DMS 273 treated with DMSO at 0.1 percent for 48 hours (cell line): ENCODE measurements around the gene RIF1.
"Not testable (repeated sequence)": the region's sequence is repeated elsewhere in the genome, so short reads cannot be mapped to it uniquely, and the experiment has no call there.

ENCODE experiments used
- DNase-seq: peaks from one replicate; lab custom pipeline; 2025; lab: John Stamatoyannopoulos, UW

Gene RIF1

DNA sequence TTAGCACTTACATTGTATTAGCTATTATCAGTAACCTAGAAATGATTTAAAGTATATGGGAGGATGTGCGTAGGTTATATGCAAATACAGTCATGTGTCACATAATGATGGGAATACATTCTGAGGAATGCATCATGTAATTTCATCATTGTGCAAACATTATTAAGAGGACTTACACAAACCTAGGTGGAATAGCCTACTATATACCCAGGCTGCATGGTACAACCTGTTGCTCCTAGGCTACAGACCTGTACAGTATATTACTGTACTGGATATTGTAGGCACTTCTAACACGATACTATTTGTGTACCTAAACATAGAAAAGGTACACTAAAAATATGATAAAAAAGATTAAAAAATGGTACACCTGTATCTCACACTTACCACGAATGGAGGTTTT, 7.9 kb downstream of the RIF1 start:
- no peak for DNase-seq

- DNase-seq = not testable (repeated sequence)
Measured at GRCh38 chr2:151421681-151422080, 12.0 kb downstream of the RIF1 start.

DNA sequence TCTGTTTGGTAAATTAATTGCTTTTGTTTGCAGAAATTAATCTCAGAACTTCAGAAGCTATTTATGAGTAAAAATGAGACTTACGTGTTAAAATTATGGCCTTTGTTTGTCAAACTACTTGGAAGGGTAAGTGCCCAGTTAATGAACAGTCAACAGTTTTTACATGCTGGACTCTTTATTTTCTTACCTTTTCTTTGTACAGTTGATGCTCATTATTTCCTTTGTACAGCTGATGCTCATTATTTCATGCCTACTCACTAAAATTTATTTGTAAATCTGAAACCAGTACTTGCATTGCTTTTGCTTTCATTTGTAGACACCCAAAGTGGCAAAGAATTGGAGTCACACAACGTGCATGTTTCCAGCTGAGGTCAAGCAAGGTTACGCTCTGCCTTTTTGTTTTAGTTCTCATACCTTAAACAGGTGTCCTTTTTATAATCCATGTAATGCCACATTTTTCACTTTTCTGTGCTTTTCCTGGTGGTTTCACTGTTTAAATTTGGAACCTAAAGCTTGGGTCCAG, 13.3 kb downstream of the RIF1 start:
- no peak for DNase-seq

DNA sequence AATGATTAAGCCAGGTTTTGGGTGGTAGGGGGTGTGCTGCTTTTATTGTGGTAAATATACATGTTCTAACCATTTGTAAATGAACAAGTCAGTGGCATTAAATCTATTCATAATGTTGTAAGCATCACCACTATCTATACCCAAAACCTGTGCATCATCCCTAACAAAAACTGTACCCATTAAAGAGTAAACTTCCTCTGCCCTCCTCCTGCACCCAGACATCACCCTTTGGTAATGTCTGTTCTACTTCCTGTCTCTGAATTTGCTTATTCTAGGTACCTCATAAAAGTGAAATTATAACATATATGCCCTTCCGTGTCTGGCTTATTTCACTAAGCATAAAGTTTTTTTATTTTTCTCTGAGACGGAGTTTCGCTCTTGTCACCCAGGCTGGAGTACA, 14.1 kb downstream of the RIF1 start:
- no peak for DNase-seq

GRCh38 chr2:151437630-151438029, 27.9 kb downstream of the RIF1 start:
- DNase-seq = no peak

DNA sequence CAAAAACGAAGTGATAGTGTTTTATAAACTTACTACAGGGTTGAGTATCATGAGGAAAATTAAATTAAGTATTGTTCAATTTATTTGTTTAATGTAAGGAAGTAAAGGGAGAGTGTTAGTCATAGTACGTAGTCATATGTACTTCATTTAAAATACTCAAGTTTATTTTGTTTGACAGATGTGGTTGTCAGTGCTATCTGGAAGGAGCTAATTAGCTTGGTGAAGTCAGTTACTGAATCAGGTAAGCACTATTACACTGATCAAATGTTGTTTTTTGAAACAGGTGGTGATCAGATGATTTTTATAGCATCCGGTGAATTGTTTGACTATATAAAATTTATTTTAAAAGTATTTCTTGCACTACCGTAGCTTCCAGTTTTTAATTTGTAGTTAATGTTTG, 28.8 kb downstream of the RIF1 start:
- no peak for DNase-seq

- DNase-seq = no peak
Measured at GRCh38 chr2:151439127-151439526, 29.4 kb downstream of the RIF1 start.

DNA sequence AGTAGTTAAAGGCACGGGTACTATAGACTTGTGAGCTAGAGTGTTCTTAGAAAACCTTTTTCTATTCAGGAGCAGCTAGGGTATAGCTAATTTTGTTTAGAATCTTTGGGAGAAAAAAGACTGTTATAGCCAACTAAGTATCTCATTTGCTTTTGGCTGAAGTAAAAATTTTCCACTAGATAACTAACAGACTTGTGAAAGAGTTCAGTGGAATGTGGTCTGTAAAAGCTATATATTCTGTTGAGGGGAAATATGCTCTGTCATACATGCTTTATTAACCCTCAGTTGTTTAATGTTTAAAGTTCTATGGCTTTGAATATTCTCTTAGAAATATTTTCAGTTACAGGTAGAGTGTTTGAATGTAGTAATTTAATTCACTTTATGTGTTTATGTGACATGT, 49.7 kb downstream of the RIF1 start:
- DNase-seq = no peak

- DNase-seq = no peak
Measured at GRCh38 chr2:151465771-151466170, 56.1 kb downstream of the RIF1 start.

- DNase-seq = no peak
Measured at GRCh38 chr2:151470556-151470955, 60.9 kb downstream of the RIF1 start.

- no peak for DNase-seq
Measured at GRCh38 chr2:151472966-151473365, 63.3 kb downstream of the RIF1 start.

DNA sequence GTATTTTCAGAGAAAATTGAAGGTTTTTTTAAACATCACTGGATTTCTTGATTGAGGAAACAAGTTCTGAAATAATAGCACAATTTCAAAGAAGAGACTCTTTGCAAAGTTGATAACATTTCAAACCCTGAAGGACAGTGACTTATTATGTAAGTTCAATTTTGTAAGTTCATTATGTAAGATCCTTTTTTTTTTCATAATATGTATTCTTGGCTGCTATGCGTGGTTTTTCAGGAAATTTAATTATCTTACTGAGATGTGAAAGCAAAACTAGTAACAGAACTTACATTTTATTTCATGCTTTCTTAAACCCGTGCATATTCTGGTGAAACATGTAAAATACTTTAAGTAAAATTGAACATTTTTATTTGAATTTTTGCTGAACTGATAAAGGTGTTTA, 65.4 kb downstream of the RIF1 start:
- no peak for DNase-seq

DNA sequence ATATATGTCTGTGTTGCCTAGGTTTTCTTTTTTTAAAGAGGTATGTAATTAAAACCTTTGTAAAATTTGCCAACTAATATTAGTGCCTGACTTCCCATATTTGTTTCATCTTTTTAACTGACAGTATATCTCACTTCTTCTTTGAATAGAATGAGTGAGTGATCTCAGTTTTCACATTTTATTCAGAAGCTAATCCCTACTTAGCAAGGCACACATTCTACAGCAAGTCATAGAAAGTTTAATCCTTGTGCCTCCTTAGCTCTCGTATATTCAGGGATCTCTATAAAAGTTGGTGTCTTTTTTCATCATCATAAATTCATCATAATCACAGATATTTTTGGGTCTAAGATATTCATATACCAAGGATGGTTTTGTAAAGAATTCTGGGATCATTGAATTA, 66.6 kb downstream of the RIF1 start:
- DNase-seq = no peak

DNA sequence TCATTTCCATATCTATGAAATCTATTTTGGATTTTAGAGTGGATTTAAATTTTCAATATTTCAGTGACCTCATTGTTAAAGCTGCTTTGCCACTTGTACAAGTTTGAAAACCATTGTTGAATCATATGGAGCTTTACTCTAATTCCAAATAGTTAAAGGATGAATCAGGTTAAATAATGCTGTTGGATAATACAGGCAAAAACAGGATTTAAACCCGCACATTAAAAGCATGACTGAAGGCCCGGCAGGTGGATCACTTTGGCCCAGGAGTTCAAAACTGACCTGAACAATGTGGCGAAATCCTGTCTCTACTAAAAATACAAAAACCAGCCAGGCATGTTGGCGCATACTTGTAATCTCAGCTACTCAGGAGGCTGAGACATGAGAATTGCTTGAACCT, 68.3 kb downstream of the RIF1 start:
- no peak for DNase-seq

DNA sequence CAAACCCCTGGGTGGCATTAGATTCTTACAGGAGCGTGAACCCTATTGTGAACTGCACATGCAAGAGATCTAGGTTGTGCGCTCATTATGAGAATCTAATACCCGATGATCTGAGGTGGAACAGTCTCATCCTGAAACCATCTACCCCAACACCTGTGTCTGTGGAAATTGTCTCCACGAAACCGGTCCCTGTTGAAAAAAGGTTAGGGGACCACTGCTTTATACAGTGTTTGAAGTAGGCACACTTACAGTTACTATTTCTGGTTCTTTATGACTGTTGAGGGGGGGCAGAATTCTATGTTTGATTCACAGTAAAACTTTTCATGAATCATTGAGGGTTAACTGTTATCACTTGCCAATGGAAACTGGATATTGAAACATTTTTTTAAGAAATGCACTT, 72.0 kb downstream of the RIF1 start:
- no peak for DNase-seq

- DNase-seq = no peak
Measured at GRCh38 chr2:151482171-151482725, 72.5 kb downstream of the RIF1 start.

GRCh38 chr2:151483546-151483945, 73.8 kb downstream of the RIF1 start:
- DNase-seq = no peak

DNA sequence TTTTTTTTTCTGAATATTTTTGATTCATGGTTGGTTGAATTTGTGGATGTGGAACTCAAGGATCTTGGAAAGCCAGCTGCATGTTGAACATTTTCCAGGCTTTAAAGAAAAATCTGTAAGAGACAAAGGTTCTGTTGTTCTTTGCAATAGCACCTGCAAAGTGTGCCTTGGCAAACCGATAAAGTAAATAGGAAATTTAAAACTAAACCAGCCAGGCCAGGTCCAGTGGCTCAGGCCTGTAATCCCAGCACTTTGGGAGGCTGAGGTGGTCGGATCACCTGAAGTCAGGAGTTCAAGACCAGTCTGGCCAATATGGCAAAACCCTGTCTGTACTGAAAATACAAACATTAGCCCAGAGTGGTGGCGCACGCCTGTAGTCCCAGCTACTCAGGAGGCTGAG, 74.4 kb downstream of the RIF1 start:
- no peak for DNase-seq

DNA sequence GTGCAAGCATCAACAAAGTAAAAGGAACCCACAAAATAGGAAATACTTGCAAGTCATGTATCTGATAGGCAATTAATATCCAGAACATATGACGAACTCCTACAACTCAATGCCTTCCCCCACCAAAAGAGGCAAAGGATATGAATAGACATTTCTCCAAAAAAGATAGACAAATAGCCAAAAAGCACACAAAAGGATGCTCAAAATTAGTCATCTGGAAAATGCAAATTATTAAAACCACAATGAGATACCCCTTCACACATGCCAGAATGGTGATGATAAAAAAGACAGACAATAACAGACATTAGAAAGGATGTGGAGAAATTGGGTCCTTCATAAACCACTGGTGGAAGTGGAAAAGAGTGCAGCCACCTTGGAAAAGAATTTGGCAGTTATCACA, 76.4 kb downstream of the RIF1 start:
- DNase-seq = no peak

- DNase-seq = no peak
Measured at GRCh38 chr2:151490276-151490675, 80.6 kb downstream of the RIF1 start.

DNA sequence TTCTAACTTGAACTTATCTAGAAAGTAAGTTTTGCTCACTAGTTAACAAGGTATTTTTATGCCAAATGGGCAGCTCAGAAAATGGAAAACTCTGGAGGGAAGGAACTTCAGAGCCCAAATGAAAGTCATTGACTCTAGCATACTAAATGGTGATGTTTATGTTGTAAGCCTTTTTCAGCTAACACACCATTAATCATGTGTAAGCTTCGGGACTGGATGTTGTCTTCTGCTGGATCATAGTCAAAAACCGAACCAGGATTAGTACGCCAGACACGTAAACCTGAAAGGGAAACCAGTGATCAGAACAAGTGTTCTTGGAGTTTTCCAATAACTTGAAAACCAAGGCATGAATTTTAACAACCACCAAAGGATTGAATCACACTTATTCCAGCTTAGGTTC, 81.8 kb downstream of the RIF1 start:
- DNase-seq = no peak

DNA sequence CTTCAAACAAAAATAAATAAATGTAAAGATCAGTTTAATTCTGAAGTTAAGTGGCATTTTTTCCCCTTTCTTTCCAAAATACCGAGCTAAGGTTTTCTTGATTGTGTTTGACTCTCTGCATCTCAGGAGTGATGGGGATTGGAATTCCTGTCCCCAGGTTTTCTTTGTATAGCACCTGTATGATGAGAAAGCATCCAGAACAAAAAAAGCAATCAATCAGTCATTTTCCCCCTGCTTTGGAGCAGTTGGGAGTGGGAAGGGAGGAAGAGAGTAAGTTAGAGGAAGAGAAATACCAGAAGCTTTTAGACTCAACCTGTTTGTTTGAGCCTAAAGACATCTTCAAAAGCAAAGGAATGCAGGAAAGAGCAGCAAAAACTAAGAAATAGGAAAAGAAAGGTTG, 88.5 kb downstream of the RIF1 start:
- no peak for DNase-seq

DNA sequence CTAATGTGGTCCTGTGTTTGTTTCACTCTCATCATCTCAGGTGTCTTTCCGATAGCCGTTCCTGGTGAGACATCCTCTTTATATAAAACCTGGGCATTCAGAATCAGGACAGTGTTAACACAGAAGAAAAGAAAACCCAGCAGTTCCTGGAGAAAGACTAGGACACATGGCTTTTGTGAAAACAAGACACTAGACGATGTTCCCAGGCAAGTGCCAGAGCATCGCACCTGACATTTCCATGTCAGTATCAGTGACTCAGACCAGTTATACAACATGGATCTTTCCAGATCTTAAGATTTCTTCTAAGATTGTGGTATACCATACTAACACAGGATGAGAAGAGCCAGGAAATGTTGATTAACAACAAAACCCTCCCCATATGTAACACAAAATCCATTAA, 96.5 kb downstream of the RIF1 start:
- DNase-seq = no peak

- DNase-seq = no peak
Measured at GRCh38 chr2:151508519-151508918, 98.8 kb downstream of the RIF1 start.

DNA sequence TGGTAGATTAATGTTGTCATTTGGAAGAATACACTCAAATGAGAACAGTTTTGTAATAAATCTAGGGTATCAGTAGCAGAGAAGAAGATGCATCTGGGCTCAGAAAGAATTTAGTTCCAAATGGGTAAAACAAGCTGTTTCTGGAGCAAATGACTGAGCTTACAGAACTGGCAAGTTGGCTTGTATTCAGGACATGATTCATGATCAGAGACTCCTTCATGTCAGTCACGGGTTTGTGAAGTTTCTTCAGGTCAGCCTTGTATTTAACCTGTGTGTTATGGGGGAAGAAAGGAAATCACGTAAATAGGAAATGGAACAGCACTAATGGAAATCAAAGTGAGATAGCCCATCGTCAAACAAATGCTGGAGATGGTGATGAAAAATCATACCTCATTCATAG, 109.1 kb downstream of the RIF1 start:
- no peak for DNase-seq
